Prostate gland (tissue), 2 donors: Measurements from ENCODE around the gene UQCRHL.
"Not testable (repeated sequence)": the region's sequence is repeated elsewhere in the genome, so short reads cannot be mapped to it uniquely, and the experiment has no call there.

Experiments used
- POLR2AphosphoS5 ChIP-seq: sonication (generic); formaldehyde crosslinking; IDR thresholded peaks from one replicate; pipeline ENCODE4 v1.6.1; 2017; ENCODE audit warnings: antibody characterized with exemption
- TF ChIP-seq, protein P1 (sequence below), 4 experiments: fragments of 200-600 bp in 2 of 4; fragments of 450-650 bp in 2 of 4; sonication (generic) in 2 of 4; IDR thresholded peaks; 1 replicate in 3 of 4; 2 replicates in 1 of 4; pipeline ENCODE4 v1.5.1; 2016 to 2019; ENCODE audit warnings: antibody characterized with exemption in 4 of 4, mild to moderate bottlenecking in 2 of 4, moderate library complexity in 2 of 4

DNA sequence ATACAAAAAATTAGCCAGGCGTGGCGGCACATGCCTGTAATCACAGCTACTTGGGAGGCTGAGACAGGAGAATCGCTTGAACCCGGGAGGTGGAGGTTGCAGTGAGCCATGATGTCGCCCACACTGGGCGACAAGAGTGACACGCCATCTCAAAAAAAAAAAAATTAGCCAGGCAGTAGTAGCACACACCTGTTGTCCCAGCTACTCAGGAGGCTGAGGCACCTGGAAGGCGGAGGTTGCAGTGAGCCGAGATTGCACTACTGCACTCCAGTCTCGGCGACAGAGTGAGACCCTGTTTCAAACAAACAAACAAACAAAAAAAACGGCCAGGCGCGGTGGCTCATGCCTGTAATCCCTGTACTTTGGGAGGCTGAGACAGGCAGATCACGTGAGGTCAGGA, 20.1 kb upstream of the UQCRHL start:
- TF ChIP-seq, protein P1, sequence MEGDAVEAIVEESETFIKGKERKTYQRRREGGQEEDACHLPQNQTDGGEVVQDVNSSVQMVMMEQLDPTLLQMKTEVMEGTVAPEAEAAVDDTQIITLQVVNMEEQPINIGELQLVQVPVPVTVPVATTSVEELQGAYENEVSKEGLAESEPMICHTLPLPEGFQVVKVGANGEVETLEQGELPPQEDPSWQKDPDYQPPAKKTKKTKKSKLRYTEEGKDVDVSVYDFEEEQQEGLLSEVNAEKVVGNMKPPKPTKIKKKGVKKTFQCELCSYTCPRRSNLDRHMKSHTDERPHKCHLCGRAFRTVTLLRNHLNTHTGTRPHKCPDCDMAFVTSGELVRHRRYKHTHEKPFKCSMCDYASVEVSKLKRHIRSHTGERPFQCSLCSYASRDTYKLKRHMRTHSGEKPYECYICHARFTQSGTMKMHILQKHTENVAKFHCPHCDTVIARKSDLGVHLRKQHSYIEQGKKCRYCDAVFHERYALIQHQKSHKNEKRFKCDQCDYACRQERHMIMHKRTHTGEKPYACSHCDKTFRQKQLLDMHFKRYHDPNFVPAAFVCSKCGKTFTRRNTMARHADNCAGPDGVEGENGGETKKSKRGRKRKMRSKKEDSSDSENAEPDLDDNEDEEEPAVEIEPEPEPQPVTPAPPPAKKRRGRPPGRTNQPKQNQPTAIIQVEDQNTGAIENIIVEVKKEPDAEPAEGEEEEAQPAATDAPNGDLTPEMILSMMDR (IDR thresholded peaks at IDR 0.05): not testable (repeated sequence)
- not testable (repeated sequence) for TF ChIP-seq POLR2AphosphoS5
